Activated CD8-positive, alpha-beta memory T cell treated with anti-CD3 and anti-CD28 coated beads, Interleukin-2, amount 50 U/mL, for 4 hours (primary cell): ENCODE results near the gene IRF6.

Experiments
- DNase-seq: peaks from one replicate; pipeline ENCODE4 v3.0.0-alpha.2; 2020

Gene IRF6

DNA sequence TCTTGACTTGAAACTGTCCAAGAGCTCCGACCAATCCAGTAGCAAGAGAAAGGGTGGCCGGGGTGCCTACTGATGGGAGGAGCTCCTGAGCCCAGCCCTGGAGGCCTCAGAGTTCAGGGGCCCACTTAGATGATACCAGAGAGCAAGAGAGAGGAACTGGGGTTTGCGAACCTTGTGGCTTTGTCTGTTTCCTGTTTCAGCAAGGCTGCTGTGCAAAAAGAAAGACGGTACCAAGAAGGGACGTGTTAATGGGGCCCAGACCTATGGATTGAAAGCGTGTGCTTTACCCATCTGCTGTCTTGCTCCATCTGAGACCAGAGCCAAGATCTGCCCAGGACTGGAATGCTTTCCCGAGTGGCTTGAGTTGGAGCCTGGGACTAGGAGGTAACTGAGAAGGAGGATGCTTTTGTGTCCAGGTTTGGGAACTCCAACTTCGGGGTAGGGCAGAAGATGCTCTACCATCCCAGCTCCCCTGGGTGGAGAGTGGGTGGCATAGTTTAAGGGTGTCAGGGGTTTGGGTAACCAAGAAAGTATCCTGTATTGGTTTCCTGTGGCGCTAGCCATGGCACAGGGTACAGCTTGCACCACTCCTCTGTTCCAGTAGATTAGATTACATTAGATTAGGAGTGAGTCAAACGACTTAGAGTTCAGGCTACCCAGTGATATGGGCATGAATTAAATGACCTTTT is 49.9 kb downstream of the IRF6 start, which contains the start of gene TRAF3IP3:
TSS of gene TRAF3IP3 (plus strand) at position 128 of the 689 bp plus-strand sequence. CDS start 3,987 bp downstream, outside the sequence.
- DNase-seq = peak; percentile 63

DNA sequence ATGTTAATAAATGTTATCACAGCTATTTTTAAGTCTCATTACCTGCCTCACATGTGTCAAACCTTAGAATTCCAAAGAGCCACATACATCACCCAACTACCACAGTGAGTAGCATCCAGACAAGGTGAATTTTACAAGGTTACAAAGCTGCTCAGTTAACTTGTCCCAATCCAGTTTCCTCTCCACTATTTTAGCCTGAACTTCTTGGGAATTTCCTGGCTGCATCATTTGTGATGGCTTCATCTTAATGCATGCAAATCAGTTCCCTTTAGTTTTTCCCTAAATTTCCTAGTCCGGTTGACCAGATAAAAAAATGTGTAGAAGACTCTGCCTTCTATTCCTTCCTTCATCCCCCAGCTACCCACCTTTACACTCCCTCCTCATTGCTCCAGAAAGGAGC is 50.7 kb downstream of the IRF6 start:
- no peak for DNase-seq

DNA sequence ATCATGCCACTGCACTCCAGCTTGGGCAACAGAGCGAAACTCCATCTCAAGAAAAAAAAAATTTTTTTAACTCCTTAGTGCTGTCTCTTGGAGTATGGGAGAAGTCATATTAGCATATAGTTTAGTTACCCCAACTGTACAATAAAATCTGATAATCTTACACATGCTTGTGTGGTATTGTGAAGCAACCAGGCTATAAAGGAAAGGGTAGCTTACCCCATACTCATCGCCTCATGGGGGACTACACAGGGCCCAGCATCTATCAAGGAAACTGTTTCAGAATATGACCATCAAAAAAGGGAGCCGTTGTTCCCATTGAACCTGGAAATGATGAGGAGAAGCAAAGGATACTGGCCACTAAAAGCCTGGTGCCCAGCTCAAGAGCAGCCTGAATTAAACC is 53.1 kb downstream of the IRF6 start:
- DNase-seq = no peak

DNA sequence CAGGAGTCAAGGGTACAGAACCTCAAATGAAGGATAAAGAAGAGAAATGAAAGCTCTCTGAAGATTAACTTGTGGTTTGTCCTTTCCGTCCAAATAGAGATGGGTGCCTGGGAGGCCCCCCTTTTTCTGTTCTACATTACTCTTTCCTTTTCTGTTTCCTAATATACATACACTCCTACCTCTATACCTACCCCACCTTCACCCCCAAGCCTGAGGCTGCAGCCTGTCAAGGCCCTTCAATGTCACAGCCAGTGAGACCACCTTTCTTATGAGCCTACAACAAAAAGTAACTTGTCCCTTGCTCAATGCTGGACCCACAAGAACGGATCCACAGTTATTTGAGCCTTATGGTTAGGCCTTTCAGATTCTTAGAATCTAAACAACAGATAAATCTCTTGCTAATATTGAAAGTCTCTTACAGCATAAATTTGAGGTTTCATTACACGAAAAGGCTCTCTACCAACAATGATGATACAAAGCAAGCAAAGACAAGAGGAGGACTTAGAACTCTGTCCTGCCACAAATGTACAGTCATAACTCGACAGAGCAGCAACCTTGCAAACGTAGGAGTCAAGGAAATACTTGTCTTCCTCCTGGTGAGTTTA is 54.2 kb downstream of the IRF6 start:
- DNase-seq = no peak

DNA sequence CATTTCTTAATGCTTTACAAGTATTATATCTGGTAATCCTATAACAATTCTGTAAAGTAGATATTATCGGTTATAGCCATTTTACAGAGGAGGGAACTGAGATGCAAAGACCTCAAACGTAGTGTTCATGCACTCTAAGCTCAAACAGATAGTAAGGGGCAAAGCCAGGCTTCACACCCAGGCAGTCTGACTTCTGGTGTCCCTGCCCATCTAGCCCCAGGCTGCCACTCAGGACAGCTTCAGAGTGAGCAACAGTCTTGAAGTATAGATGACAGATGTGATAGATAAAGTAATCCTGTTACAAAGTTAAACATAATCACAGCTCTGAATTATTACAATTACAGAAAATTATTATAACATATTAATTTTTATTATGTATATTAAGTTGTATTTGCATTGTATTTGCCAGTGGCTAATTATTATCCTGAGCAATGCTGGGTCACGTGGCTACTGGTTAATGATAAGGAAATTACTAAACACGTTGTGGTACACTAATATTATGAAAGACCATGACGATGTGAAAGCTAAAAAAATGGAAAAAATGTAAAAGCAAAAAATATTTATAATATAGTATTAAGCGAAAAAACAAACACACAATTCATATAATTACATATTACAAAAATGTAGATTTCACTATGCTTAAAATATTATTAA is 56.1 kb downstream of the IRF6 start:
- DNase-seq = no peak

DNA sequence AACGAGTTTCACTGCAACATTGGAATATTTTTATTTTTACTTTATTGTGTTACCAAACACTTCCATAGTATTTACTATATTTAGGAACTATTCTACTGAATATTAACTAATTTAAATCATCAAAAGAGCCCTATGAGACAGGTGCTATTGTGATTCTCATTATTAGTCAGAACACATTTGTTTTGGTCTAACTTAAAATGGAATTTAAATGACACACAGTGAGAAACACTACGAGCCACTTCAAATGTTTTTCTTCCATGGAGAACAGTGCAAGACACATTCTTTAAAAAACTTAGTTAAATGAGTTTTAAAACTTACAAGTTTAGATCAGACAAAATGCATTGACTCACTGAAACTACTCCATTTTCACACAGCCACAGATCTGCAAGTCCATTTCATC is 56.7 kb downstream of the IRF6 start:
- no peak for DNase-seq

DNA sequence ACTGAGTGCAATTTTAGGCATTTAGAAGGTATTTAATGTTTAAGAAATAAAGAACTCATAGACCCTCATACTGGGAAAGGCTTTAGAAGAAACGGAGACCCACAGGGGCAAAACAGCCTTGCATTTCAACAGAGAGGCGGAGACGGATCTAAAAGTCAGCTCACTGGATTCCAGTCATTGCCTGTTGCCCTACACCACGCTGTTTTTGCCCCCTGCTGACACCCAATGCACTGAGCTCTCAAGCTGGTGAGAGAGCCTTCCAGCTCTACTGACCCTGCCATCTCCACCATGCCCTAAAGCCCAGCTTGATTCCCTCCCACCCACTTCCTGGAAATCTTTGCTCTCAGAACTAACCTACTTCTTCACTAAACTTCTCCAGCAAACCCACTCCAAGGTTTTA is 57.3 kb downstream of the IRF6 start:
- no peak for DNase-seq

DNA sequence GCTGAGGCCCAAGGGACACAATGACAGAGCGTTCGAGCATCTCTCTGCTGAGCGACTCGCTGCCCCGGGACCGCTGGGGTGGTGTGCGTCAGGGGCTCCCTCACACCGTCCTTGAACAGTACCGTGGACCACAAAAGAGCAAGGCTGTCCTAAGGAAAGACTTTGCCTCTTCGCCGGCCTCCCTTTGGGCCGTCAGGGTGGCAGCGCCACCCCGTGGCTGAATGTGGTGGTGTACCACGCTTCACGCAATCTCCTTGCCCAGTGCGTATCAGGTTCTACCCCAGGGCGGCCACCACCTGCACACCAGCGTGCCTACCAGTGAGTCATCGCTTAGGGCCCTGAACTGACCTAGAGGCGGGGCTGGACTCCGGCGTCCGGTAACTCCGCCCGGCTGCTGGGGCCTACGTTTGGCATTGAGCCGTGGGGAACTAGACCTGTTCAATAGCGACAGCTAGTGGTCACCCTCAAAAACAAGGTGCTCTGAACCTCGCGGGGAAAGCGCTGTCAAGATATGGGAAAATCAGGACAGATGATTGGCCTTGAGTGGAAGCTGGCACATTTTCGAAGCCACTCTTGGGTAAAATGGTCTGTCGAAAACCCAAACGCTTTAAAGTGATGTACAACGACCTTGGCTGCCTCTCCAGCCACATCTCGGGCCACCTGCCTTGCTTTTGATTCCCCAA is 58.2 kb downstream of the IRF6 start:
- peak; percentile 82 for DNase-seq

DNA sequence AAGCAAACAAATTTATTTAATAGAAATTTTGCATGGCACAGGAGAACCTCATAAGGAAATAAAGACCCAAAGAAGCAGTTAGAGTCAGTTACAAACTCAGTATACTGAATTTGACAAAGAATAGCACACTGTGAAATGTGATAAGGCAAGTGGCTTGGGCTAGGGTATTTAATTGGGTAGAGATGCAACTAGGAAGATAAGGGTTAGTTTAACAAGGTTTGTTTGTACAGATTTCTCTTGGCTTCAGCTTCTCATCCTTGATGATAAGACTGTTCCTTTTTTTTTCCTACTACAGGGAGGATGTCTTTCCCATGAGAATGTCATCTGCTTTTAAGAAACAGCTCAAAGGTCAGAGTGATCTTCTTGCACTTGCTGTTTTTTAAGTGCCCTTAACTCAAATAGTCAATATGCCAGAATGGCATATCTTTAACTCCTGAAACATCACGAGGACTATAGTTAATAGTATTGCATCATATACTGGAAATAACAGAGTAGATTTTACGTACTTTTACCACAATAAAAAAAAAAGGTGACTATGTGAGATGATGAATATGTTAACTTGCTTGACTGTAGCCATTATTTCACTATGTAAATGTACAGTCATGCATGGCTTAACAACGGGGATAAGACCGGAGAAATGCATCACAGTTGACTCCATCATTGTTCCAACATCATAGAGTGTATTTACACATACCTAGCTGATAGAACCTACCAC is 59.3 kb downstream of the IRF6 start:
- no peak for DNase-seq

DNA sequence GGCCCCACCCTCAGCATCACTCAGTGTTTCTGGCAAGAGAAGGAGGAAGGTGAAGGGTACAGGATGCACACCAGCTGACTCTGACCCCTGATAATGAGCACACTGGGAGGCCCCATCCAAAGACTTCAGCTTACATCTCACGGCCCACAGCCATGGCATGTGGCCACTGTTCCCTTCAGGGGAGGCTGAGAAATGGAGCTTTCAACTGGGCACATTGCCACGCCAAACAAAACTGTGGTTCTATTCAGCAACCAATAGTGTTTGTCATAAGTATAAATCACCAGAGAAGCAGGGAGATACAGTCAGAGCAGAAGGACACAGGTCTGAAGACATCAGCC is 62.8 kb downstream of the IRF6 start:
- no peak for DNase-seq

DNA sequence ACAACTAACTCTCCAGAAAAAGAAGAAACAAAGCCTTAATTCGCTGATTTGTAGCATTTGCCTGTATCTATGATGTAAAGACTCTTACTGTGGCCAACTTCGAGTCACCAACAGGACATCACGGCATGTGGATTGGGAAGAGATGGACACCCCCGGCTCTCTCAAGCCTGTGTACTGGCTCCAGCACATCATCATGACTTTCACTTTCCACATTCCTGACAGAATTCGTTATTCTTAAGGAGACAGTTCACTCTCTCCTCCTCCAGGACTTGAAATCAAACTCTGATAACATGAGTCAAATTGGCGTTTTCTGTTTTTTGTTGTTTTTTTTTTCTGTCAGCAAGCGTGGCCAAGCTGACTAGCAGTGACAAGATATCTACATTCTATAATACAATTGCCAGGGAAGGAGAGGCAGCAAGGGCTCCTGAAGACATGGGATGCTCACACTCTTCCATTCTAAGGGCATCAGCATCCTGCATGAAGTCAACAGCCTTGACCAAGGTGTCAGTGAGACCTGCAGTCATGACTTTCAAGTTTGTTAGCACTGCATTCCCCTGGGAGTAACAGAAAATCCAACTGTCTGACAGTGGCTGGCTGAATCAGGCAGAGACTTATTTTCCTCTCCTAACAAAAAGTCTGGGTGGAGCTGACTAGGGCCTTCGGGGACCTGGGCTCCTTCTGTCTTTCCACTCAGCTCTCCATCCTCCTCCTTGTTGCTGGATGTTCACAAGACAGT is 63.4 kb downstream of the IRF6 start:
- no peak for DNase-seq

DNA sequence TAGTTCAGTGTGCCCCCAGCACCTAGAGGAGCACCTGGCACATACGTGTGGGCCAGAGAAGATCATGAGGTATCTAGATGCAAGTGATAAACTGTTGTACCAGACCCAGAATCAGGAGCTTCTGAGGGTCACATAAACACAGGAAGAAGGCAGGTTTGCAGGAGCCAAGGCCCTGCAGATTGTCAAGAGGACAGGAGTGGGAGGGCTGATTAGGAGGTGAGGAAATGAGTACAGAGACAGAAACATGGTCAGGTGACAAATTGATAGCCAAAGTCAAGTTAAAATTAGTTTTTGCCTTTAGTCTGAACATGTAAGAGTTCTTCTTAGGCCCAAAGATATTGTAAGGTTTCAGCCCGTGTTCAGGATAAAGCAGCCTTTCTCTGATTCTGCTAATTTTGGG is 64.1 kb downstream of the IRF6 start:
- DNase-seq = no peak

DNA sequence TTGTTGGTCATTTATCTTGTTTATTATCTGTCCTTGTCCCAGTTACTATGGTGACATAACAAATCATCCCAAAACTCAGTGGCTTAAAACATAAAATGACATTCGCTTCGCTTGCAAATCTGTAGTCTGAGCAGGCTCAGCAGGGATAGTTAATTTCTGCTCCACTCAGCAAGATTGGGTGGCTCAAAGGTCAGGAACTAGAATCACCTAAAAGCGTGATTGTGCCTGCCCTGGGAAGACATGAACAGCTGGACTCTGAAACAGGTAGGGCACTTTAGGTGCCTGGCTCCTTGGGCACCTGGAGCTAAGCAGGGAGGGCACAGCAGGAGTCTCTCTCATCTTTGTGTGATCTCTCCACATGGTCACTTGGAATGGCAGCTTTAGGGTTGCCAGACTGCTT is 64.7 kb downstream of the IRF6 start:
- no peak for DNase-seq

DNA sequence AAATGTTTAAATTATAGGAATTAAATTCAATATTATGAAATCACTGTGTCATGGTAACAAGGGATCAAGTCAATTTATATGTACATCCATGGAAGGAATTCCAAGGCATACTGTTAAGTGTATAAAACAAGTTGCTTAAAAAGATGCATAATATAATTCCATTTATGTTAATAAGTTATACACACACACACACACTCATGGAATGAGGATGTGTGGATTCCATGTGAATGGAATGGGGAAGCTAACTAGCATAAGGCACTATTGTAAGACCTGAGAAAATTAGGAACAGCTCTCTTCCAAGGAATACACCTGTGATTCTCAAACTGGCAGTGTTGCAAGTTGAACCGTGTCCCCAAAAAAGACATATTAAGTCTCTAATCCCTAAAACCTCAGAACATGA is 67.7 kb downstream of the IRF6 start:
- DNase-seq = no peak

DNA sequence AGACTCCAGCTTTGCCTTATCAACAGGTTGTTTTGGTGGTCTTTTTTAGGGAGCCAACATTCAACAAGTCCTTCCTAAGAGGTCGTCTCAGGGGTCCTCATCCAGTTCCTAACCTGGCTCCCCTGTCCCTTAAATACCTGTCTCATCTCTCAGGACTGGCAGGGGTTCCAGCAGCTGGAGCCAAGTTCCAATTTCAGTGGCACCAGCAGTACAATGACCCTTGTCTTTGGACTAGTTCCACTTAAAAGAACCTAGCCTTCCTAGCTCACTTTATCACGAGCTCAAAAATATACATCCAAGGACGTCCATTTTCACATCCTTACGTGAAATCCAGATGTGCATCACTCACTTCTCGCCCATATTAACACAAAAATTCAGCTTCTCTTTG is 68.8 kb downstream of the IRF6 start:
- no peak for DNase-seq

DNA sequence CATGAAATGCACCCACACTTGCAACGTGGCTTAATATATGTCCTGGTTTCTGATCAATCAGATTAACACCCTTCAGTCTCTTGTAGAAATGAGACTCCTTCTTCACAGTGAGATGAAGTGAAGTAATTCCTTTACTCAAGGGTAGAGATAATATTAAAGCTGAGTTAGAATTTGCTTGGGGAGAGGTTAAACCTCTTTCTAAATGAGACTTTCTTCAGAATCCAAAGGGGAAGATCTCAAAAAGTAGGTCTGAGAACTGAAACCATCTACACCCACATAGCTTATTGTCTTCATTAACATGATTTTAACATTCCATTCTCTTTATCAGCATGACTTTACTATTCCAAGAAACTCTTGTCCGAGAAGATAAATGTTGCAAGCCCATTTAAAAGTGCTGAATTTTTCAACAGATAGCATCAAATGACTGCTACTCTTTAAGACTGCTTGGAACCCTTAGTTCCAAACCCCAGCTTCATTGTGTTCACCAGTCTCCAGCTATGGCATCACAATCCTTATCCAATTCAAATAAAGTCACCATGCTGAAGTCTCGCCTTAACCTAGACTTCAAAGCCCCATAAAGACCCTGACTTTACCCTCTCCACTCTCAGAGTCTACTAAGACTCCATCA is 69.3 kb downstream of the IRF6 start:
- DNase-seq = no peak
